B cell (primary cell): ENCODE data around the gene TRPV6. TPM values are rescaled to one million over a fixed set of nuclear protein-coding genes. Genes with fewer than 3 reads are reported as not detected.

ENCODE experiments used
- ATAC-seq: fragments of 200-7000 bp; cut with Tn5 transposase; one replicate; pipeline ENCODE4 v1.10.0; 2021; ENCODE audit warnings: low read depth, mild to moderate bottlenecking, moderate number of reproducible peaks, moderate library complexity
- CTCF ChIA-PET: fragments of 350-600 bp; sonication (Branson Sonifier 250); formaldehyde crosslinking; loops from one replicate; lab custom pipeline; 2021; ENCODE audit warnings: antibody characterized with exemption, inconsistent platforms; lab: Charles Lee
- POLR2A ChIA-PET: fragments of 350-600 bp; sonication (Branson Sonifier 250); formaldehyde crosslinking; loops from one replicate; lab custom pipeline; 2021; ENCODE audit warnings: antibody characterized with exemption; lab: Charles Lee
- DNase-seq: peaks from one replicate; pipeline ENCODE4 v3.0.0; 2013
- H2AFZ ChIP-seq: 2 replicates; pipeline ENCODE4 v1.6.1; 2012; ENCODE audit warnings: mild to moderate bottlenecking, low read depth, low read length; ENCODE audit not compliant: insufficient read depth, poor library complexity, severe bottlenecking
- H3K27ac ChIP-seq, 2 donors: 1 replicate in 1 of 2; 2 replicates in 1 of 2; pipeline ENCODE4 v1.5.1; 2012 to 2013; ENCODE audit warnings: low read length in 2 of 2, mild to moderate bottlenecking in 2 of 2, moderate library complexity in 1 of 2
- H3K27me3 ChIP-seq, 4 experiments: fragments of 200-600 bp in 1 of 4; sonication (generic) in 1 of 4; replicated peaks in 1 of 4; 1 replicate in 2 of 4; 2 replicates in 2 of 4; pipeline versions ENCODE4 v1.6.1 to v1.7.0; 2013 to 2016; ENCODE audit warnings: low read length in 3 of 4, mild to moderate bottlenecking in 2 of 4, mixed read lengths in 1 of 4, moderate library complexity in 1 of 4; ENCODE audit not compliant: insufficient read depth in 4 of 4, control insufficient read depth in 3 of 4; ENCODE audit errors: control extremely low read depth in 1 of 4
- H3K36me3 ChIP-seq, 2 experiments: replicated peaks in 1 of 2; 1 replicate in 1 of 2; 2 replicates in 1 of 2; pipeline versions ENCODE4 v1.6.1 to v1.7.1; 2013; ENCODE audit warnings: low read length in 1 of 2; ENCODE audit not compliant: insufficient read depth in 2 of 2, control insufficient read depth in 1 of 2; ENCODE audit errors: control extremely low read depth in 1 of 2, extremely low read depth in 1 of 2
- H3K4me1 ChIP-seq, 2 donors: fragments of 200-600 bp in 1 of 2; sonication (generic) in 1 of 2; 1 replicate in 1 of 2; 2 replicates in 1 of 2; pipeline versions ENCODE4 v1.5.1 to v1.6.1; 2013 to 2017; ENCODE audit warnings: low read length in 2 of 2; ENCODE audit not compliant: control insufficient read depth in 2 of 2, insufficient read depth in 2 of 2
- H3K4me2 ChIP-seq: replicated peaks from 2 replicates; pipeline ENCODE3; 2012; ENCODE audit warnings: mild to moderate bottlenecking, low read depth, low read length; ENCODE audit not compliant: poor library complexity, severe bottlenecking
- H3K4me3 ChIP-seq, 5 experiments: fragments of 200-600 bp in 1 of 5; sonication (generic) in 1 of 5; 1 replicate in 3 of 5; 2 replicates in 2 of 5; pipeline versions ENCODE4 v1.5.1 to v1.7.0; 2011 to 2016; ENCODE audit warnings: low read length in 4 of 5, mild to moderate bottlenecking in 4 of 5, low read depth in 2 of 5, control low read depth in 1 of 5, moderate library complexity in 1 of 5; ENCODE audit not compliant: insufficient read depth in 1 of 5; ENCODE audit errors: control extremely low read depth in 1 of 5, extremely low read depth in 1 of 5
- H3K79me2 ChIP-seq: fragments of 200-600 bp; sonication (generic); one replicate; pipeline ENCODE4 v1.6.0; 2016; ENCODE audit warnings: low read length; ENCODE audit not compliant: control insufficient read depth, insufficient read depth
- H3K9ac ChIP-seq: fragments of 200-600 bp; sonication (generic); 2 replicates; pipeline ENCODE4 v1.6.1; 2017; ENCODE audit warnings: mild to moderate bottlenecking, low read length, moderate library complexity
- H3K9me3 ChIP-seq, 3 donors: one replicate each; pipeline versions ENCODE4 v1.6.1 to v1.7.1; 2013; ENCODE audit warnings: low read length in 2 of 3; ENCODE audit not compliant: control insufficient read depth in 2 of 3, insufficient read depth in 1 of 3; ENCODE audit errors: control extremely low read depth in 1 of 3
- H4K20me1 ChIP-seq: 2 replicates; pipeline ENCODE4 v1.6.0; 2012; ENCODE audit warnings: mild to moderate bottlenecking, low read length; ENCODE audit not compliant: insufficient read depth, control insufficient read depth, poor library complexity, severe bottlenecking
- H3K27ac Mint-ChIP-seq: one replicate; pipeline ENCODE4 v1.8.0; 2021; ENCODE audit warnings: mixed read lengths
- H3K27me3 Mint-ChIP-seq: one replicate; pipeline ENCODE4 v1.8.0; 2021; ENCODE audit warnings: mixed read lengths
- H3K4me1 Mint-ChIP-seq: one replicate; pipeline ENCODE4 v1.8.0; 2021; ENCODE audit warnings: mixed read lengths
- H3K4me3 Mint-ChIP-seq: one replicate; pipeline ENCODE4 v1.8.0; 2021; ENCODE audit warnings: mixed read lengths
- H3K9me3 Mint-ChIP-seq: one replicate; pipeline ENCODE4 v1.8.0; 2022; ENCODE audit warnings: mixed read lengths; ENCODE audit not compliant: insufficient read depth
- CTCF ChIP-seq: fragments of 200-600 bp; IDR thresholded peaks from one replicate; pipeline ENCODE4 v1.8.0; 2022; ENCODE audit warnings: antibody characterized with exemption, mild to moderate bottlenecking
- EZH2 ChIP-seq: IDR thresholded peaks from 2 replicates; pipeline ENCODE4 v1.6.1; 2012; ENCODE audit warnings: borderline replicate concordance, low read depth, mild to moderate bottlenecking, moderate library complexity, low read length; ENCODE audit not compliant: insufficient read depth, poor library complexity, severe bottlenecking
- WGBS: methylation state at CpG from one replicate; pipeline ENCODE4 v1.1.5; 2013; ENCODE audit warnings: missing lambda C conversion rate; ENCODE audit not compliant: insufficient coverage; 5-methylcytosine and 5-hydroxymethylcytosine counted together
- intact Hi-C: fragments of 100-400 bp; cut with micrococcal nuclease; formaldehyde crosslinking; loops from one replicate; pipeline ENCODE4 v1.10.0; 2022
- polyA plus RNA-seq: library from polyadenylated mRNA; depleted of rRNA; stranded (reverse); fragments of >200 nt; gene quantifications from 2 replicates; pipeline ENCODE4 v1.2.3, GENCODE V29; 2012
- total RNA-seq, 2 donors: library from RNA; stranded (reverse); fragments of 120-200 nt in 1 of 2; gene quantifications; 1 replicate in 1 of 2; 2 replicates in 1 of 2; pipeline versions ENCODE4 v1.2.3 to v1.2.4, GENCODE V29; 2013 to 2022

TRPV6 gene
- total and polyA plus RNA-seq, 2 donors (not counting 1 experiment from before 2014, with no cell fraction given), result not detected

- Histone ChIP-seq H3K4me1 (no peaks in the 10 kb centered on the region), H3K9me3 (no peaks in the 10 kb centered on the region), H3K27me3 (peaks cover 0 to 4% (median 0%) of the 10 kb centered on the region in 4 experiments), H3K27ac (no peak overlapping the region), H4K20me1 (no peaks in the 10 kb centered on the region), H3K36me3 (no peaks in the 10 kb centered on the region), H3K9ac (no peak overlapping the region), H3K79me2 (no peaks in the 10 kb centered on the region), H3K4me2 (no peak overlapping the region), H3K4me3 (no peak overlapping the region), H2AFZ (no peak overlapping the region)
- POLR2A ChIA-PET, result interaction anchor here (0.7 kb wide), 1 partner anchor 246 kb away, joined by 7 read pairs; no protein-coding TSS in a partner anchor
- Mint-ChIP-seq H3K4me3 (no peak overlapping the region), H3K27me3 (peaks cover 28% of the 10 kb centered on the region), H3K9me3 (no peaks in the 10 kb centered on the region), H3K27ac (no peak overlapping the region), H3K4me1 (no peaks in the 10 kb centered on the region)
- CTCF ChIA-PET, result interaction anchor here (0.7 to 1.3 kb wide), 2 partner anchors 16 to 392 kb away, joined by 3 to 4 read pairs; no protein-coding TSS in a partner anchor
- TF ChIP-seq CTCF (no peak), EZH2 (no peak)
- WGBS, result 80% methylated on average over 2 of the region's 3 CpGs
- intact Hi-C loops, result no loop called here
- ATAC-seq, result no peak
- no peak for DNase-seq
Measured at GRCh38 chr7:142917447-142917846, 31.9 kb upstream of the TRPV6 start.

DNA sequence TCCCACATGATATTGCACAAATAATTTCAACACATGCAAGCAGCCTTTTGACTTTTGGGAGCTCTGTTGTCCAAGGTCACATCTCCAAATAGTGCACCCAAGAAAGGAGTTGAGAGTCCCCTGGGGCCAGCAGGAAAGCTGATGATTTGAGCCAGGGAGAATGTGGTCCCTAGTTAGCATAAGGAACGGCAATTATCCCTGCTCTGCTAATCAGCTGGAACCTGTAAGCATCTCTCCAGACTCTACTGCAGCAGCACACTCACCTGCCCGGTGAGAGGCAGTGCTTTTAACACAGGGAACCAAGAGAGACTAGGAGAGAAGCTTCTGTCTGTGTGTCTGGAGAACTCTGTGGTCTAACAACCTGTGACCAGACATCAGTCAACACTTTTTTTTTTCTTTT, 31.0 kb upstream of the TRPV6 start:
- Histone ChIP-seq H3K36me3 (no peaks in the 10 kb centered on the region), H3K4me3 (no peak overlapping the region), H2AFZ (no peak overlapping the region), H3K4me2 (no peak overlapping the region), H3K79me2 (no peaks in the 10 kb centered on the region), H3K27me3 (peaks cover 0 to 5% (median 2%) of the 10 kb centered on the region in 4 experiments), H3K27ac (no peak overlapping the region), H3K4me1 (no peaks in the 10 kb centered on the region), H3K9me3 (no peaks in the 10 kb centered on the region), H4K20me1 (no peaks in the 10 kb centered on the region), H3K9ac (no peak overlapping the region)
- POLR2A ChIA-PET, result interaction anchor here (0.7 kb wide), 1 partner anchor 245 kb away, joined by 7 read pairs; no protein-coding TSS in a partner anchor
- 71% methylated on average over 1 of the region's 2 CpGs for WGBS
- Mint-ChIP-seq H3K4me1 (no peaks in the 10 kb centered on the region), H3K27ac (no peak overlapping the region), H3K9me3 (no peaks in the 10 kb centered on the region), H3K27me3 (peaks cover 34% of the 10 kb centered on the region), H3K4me3 (no peak overlapping the region)
- no peak for DNase-seq
- CTCF ChIA-PET, result interaction anchor here (0.7 to 1.7 kb wide), 2 partner anchors 324 to 391 kb away, joined by 3 to 5 read pairs; no protein-coding TSS in a partner anchor
- no peak for ATAC-seq
- intact Hi-C loops, result no loop called here
- TF ChIP-seq EZH2 (no peak), CTCF (no peak)
